ENCODE results near the gene C1orf226. TPM values are rescaled to one million over a fixed set of nuclear protein-coding genes. Genes with fewer than 3 reads are reported as not detected.
"Not testable (repeated sequence)": the region's sequence is repeated elsewhere in the genome, so short reads cannot be mapped to it uniquely, and the experiment has no call there.

C1orf226 gene
- total RNA-seq, 1 experiment from 2014 or later, result 2.4 TPM

DNA sequence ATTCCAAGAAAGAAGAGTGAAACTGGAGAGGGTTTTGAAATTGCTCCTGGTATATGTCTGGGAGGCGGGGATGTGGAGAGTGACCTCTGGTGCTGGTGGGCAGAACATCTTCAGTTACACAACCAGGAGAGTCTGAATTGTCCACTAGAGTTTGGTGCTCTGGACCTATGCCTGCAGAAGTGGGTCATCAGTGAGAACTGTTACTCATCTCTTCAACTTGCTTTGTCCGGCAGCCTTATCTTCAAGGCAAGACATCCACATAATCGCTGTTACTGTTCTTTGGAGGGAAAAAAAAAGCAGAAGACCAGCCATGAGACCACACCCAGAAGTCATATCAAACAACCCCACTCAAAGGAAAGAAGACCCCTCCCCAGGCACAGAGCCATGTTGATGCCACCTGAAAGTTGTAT, 15.5 kb downstream of the C1orf226 start:
- DNase-seq (ENCODE audit: low spot score), result no peak
- in situ Hi-C loops (cut with HindIII; ENCODE audit: low sequenced_read_pairs), result no loop called here

- in situ Hi-C loops (cut with HindIII; ENCODE audit: low sequenced_read_pairs), result no loop called here
- DNase-seq (ENCODE audit: low spot score), result no peak
These were observed 16.5 kb downstream of the C1orf226 start for GRCh38 chr1:162397943-162398560.

- DNase-seq (ENCODE audit: low spot score), result no peak
- in situ Hi-C loops (cut with HindIII; ENCODE audit: low sequenced_read_pairs), result no loop called here
These were observed 17.6 kb downstream of the C1orf226 start for GRCh38 chr1:162398999-162399580.

DNA sequence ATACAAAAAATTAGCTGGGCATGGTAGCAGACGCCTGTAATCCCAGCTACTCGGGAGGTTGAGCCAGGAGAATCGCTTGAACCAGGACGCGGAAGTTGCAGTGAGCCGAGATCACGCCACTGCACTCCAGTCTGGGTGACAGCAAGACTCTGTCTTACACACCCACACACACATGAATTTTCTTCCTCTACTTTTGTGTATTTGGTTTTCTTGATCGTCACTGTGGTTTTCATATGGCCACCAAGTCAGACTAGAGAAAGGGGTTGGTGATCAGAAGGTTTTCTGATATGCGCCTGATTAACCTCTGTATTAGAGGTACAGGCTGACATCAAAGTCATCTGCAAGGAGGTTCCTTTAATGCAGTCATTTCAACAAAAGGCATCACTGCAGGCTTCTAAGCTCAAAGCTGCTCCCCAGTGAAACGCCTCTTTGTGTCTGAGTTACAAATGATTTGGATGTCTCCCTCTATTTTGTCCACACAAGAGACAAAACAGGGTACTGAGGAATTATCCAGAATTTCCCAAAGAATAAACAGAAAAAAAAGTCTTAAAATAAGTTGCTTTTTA, 19.3 kb downstream of the C1orf226 start:
- in situ Hi-C loops (cut with HindIII; ENCODE audit: low sequenced_read_pairs), result no loop called here

DNA sequence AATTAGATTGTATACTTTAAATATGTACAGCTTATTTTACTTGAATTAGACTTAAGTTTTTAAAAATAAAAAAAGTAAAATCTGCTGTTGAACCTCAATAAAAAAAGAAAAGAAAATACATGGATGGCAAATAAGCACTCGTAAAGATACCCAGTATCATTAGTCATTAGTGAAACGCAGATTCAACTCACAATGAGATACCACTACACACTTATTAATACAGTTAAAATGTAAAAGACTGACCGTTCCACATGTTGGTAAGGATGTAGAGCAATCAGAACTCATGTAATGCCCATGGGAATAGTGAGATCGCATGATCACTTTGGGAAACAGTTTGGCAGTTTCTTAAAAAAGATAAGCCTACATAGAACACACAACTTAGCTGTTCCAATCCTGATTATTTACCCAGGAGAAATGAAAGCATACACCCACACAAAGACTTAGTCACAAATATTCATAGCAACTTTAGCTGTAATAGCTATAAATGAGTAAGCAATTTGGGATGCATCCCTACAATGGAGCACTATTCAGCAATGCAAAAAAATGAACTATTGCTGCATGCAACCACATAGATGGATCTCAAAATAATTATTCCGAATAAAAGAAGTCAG, 23.1 kb downstream of the C1orf226 start:
- in situ Hi-C loops (cut with HindIII; ENCODE audit: low sequenced_read_pairs), result no loop called here
- DNase-seq (ENCODE audit: low spot score), result no peak

More for the DNA sequence above, 19.3 kb downstream of the C1orf226 start:
- no peak for DNase-seq (ENCODE audit: low spot score)

- DNase-seq (ENCODE audit: low spot score), result no peak
- in situ Hi-C loops (cut with HindIII; ENCODE audit: low sequenced_read_pairs), result no loop called here
These were observed 24.3 kb downstream of the C1orf226 start for GRCh38 chr1:162405800-162406199.

- no peak for DNase-seq (ENCODE audit: low spot score)
- in situ Hi-C loops (cut with HindIII; ENCODE audit: low sequenced_read_pairs), result no loop called here
These were observed 25.3 kb downstream of the C1orf226 start for GRCh38 chr1:162406811-162407210.

- no peak for DNase-seq (ENCODE audit: low spot score)
These were observed 26.0 kb downstream of the C1orf226 start for GRCh38 chr1:162407539-162407938.

DNA sequence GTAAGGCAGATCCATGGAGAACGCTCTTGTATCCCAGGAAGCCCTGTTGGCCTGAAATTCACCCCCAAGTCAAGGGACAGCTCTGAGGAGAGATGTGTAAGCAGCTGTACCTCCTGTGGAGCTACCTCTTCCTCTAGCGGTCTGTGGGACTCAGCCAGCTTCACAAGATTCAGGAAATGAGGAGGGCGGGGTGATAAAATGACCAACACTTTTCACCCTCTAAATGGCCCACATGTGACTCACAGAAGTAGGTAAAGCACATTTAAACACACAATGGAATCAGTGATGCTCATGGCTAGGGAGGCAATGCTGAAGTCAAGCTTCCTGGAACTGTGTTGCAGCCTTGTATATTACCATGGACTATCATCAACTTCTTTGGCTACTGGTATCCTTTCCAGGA, 30.5 kb downstream of the C1orf226 start, which contains the start of gene SH2D1B:
TSS of gene SH2D1B (minus strand) at position 135 of the 400 bp plus-strand sequence. CDS start at position 15, 120 bp downstream.
- in situ Hi-C loops (cut with HindIII; ENCODE audit: low sequenced_read_pairs), result no loop called here
- no peak for DNase-seq (ENCODE audit: low spot score)

More at GRCh38 chr1:162407539-162407938, 26.0 kb downstream of the C1orf226 start:
- in situ Hi-C loops (cut with HindIII; ENCODE audit: low sequenced_read_pairs), result no loop called here

DNA sequence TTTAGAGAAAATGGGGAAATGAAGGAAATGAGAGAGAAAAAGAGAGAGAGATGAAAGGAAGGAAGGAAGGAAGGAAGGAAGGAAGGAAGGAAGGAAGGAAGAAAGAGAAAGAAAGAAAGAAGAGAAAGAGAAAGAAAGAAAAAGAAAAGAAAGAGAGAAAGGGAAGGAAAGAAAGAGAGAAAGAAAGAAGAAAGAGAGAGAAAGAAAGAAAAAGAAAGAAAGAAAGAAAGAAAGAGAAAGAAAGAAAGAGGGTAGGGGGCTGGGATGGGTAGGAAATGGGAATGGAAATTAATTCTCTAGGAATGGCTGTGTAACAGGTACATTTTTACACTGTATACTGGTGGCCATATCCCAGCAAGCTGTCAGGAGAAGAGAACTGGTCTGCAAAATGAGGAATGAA, 34.7 kb downstream of the C1orf226 start:
- DNase-seq (ENCODE audit: low spot score), result no peak
- in situ Hi-C loops (cut with HindIII; ENCODE audit: low sequenced_read_pairs), result no loop called here

- in situ Hi-C loops (cut with HindIII; ENCODE audit: low sequenced_read_pairs), result no loop called here
These were observed 35.4 kb downstream of the C1orf226 start for GRCh38 chr1:162416909-162417308.

DNA sequence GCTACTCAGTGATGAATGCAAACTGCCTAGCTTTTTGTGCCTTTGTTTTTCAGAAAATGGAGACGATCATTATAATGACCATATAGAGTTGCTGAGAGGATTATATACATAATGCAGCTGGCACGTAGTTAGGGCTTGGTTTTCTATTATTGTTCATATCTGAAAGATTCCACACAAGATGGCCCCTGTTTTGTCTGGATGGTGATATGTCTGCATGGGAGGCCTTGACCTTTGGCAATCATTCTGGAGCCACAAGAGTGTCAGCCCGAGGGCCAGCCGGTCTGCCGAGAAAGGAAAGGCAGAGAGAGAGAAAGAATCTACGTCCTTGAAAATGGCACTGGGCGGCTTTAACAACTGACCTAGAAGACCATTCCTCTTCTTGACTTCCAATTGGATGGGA, 36.1 kb downstream of the C1orf226 start:
- in situ Hi-C loops (cut with HindIII; ENCODE audit: low sequenced_read_pairs), result no loop called here
- DNase-seq (ENCODE audit: low spot score), result no peak

More at GRCh38 chr1:162416909-162417308, 35.4 kb downstream of the C1orf226 start:
- DNase-seq (ENCODE audit: low spot score), result no peak

- DNase-seq (ENCODE audit: low spot score); in situ Hi-C loops (cut with HindIII; ENCODE audit: low sequenced_read_pairs): not testable (repeated sequence)
These were observed 37.1 kb downstream of the C1orf226 start for GRCh38 chr1:162418584-162418983.

DNA sequence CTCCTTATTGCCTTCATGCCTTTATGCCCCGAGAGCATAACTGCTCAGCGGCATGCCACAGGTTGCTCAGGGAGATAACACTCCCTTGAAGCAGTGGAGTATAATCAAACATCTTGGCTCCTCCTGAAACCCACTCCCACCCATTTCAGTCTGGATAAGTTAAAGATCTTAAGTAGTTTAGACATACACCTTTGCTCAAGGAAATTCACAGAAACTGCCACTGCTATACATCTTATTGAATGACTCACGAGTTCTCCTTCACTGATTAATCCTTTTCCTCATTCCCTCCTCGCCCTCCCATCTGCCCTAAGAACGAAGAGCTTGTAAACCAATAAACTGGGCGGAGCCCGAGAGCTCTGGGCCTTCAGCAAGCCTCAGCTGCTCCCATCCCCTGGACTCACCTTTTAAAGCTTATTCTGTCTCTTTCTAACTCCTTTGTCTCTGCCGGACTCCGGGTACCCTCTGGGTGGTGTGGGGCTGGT, 38.0 kb downstream of the C1orf226 start:
- DNase-seq (ENCODE audit: low spot score); in situ Hi-C loops (cut with HindIII; ENCODE audit: low sequenced_read_pairs): not testable (repeated sequence)

- DNase-seq (ENCODE audit: low spot score), result no peak
- in situ Hi-C loops (cut with HindIII; ENCODE audit: low sequenced_read_pairs), result no loop called here
These were observed 38.6 kb downstream of the C1orf226 start for GRCh38 chr1:162420120-162420519.

GRCh38 chr1:162421258-162422164, 40.0 kb downstream of the C1orf226 start:
- in situ Hi-C loops (cut with HindIII; ENCODE audit: low sequenced_read_pairs), result no loop called here
- no peak for DNase-seq (ENCODE audit: low spot score)

GRCh38 chr1:162422662-162423375, 41.3 kb downstream of the C1orf226 start:
- DNase-seq (ENCODE audit: low spot score), result no peak
- in situ Hi-C loops (cut with HindIII; ENCODE audit: low sequenced_read_pairs), result no loop called here

- DNase-seq (ENCODE audit: low spot score), result no peak
- in situ Hi-C loops (cut with HindIII; ENCODE audit: low sequenced_read_pairs), result no loop called here
These were observed 49.1 kb downstream of the C1orf226 start for GRCh38 chr1:162430583-162430982.

Data from G401 (cell line).